NAMALWA (cell line): ENCODE results near the gene HYAL3.
"Not testable (repeated sequence)": the region's sequence is repeated elsewhere in the genome, so short reads cannot be mapped to it uniquely, and the experiment has no call there.

Experiments used
- DNase-seq: peaks from one replicate; pipeline ENCODE4 v3.0.0-alpha.2; 2015; ENCODE audit warnings: low spot score

HYAL3 gene

GRCh38 chr3:50270422-50271224 lies 28.6 kb downstream of the HYAL3 start:
- no peak for DNase-seq

GRCh38 chr3:50269977-50270413 lies 29.2 kb downstream of the HYAL3 start:
- DNase-seq, result no peak

GRCh38 chr3:50269460-50269859 lies 29.7 kb downstream of the HYAL3 start:
- DNase-seq, result no peak

- no peak for DNase-seq
Measured at GRCh38 chr3:50268703-50269451, 30.3 kb downstream of the HYAL3 start, which contains the start of gene SEMA3B. SEMA3B (plus strand) TSS chr3:50269147; CDS start chr3:50269241, 94 bp downstream.

- no peak for DNase-seq
Measured at GRCh38 chr3:50268276-50268675, 30.9 kb downstream of the HYAL3 start.

- no peak for DNase-seq
Measured at GRCh38 chr3:50267280-50267913, 31.8 kb downstream of the HYAL3 start.

- DNase-seq, result no peak
Measured at GRCh38 chr3:50266836-50267235, 32.4 kb downstream of the HYAL3 start.

GRCh38 chr3:50266017-50266416 lies 33.2 kb downstream of the HYAL3 start:
- no peak for DNase-seq

- DNase-seq, result no peak
Measured at GRCh38 chr3:50265571-50265970, 33.6 kb downstream of the HYAL3 start.

- no peak for DNase-seq
Measured at GRCh38 chr3:50264964-50265485, 34.2 kb downstream of the HYAL3 start.

- DNase-seq, result no peak
Measured at GRCh38 chr3:50264383-50264963, 34.7 kb downstream of the HYAL3 start.

- DNase-seq, result no peak
Measured at GRCh38 chr3:50263478-50264382, 35.5 kb downstream of the HYAL3 start.

- DNase-seq, result no peak
Measured at GRCh38 chr3:50262778-50263177, 36.4 kb downstream of the HYAL3 start.

GRCh38 chr3:50262200-50262599 lies 37.0 kb downstream of the HYAL3 start:
- DNase-seq, result not testable (repeated sequence)

- no peak for DNase-seq
Measured at GRCh38 chr3:50261505-50261904, 37.7 kb downstream of the HYAL3 start.

- DNase-seq, result no peak
Measured at GRCh38 chr3:50260942-50261441, 38.2 kb downstream of the HYAL3 start.

- peak; percentile 68 for DNase-seq
Measured at GRCh38 chr3:50260027-50260941, 38.9 kb downstream of the HYAL3 start.

GRCh38 chr3:50259432-50260026 lies 39.7 kb downstream of the HYAL3 start:
- no peak for DNase-seq

- no peak for DNase-seq
Measured at GRCh38 chr3:50258979-50259378, 40.2 kb downstream of the HYAL3 start.
